DOHH2 (cell line): ENCODE data around the gene ERC2.

Experiments
- H3F3A ChIP-seq: fragments of 200-600 bp; sonication (generic), shearing (Covaris generic); 2 replicates; pipeline ENCODE4 v1.6.0; 2016; ENCODE audit warnings: antibody characterized with exemption, mild to moderate bottlenecking; ENCODE audit not compliant: control insufficient read depth, insufficient read depth
- H3K27ac ChIP-seq: fragments of 200-600 bp; sonication (generic); 2 replicates; pipeline ENCODE4 v1.5.1; 2014; ENCODE audit warnings: low read depth, mild to moderate bottlenecking, low read length, moderate library complexity
- H3K27me3 ChIP-seq: fragments of 200-600 bp; sonication (generic); 2 replicates; pipeline ENCODE4 v1.6.1; 2014; ENCODE audit warnings: mild to moderate bottlenecking, low read length, mixed read lengths; ENCODE audit not compliant: control insufficient read depth
- H3K36me3 ChIP-seq: fragments of 200-600 bp; sonication (generic); 2 replicates; pipeline ENCODE4 v1.6.1; 2014; ENCODE audit warnings: mild to moderate bottlenecking, low read length, moderate library complexity, mixed read lengths; ENCODE audit not compliant: control insufficient read depth
- H3K4me1 ChIP-seq: fragments of 200-600 bp; sonication (generic); 2 replicates; pipeline ENCODE4 v1.6.1; 2014; ENCODE audit warnings: mild to moderate bottlenecking, low read length, mixed read lengths; ENCODE audit not compliant: control insufficient read depth
- H3K4me2 ChIP-seq: fragments of 200-600 bp; sonication (generic); 2 replicates; pipeline ENCODE4 v1.6.0; 2014; ENCODE audit warnings: mild to moderate bottlenecking, low read length, moderate library complexity
- H3K4me3 ChIP-seq: fragments of 200-600 bp; sonication (generic); 2 replicates; pipeline ENCODE4 v1.5.1; 2014; ENCODE audit warnings: mild to moderate bottlenecking, low read length, mixed read lengths
- H3K79me2 ChIP-seq: fragments of 200-600 bp; sonication (generic); 2 replicates; pipeline ENCODE4 v1.6.1; 2014; ENCODE audit warnings: mild to moderate bottlenecking, low read length, mixed read lengths; ENCODE audit not compliant: control insufficient read depth
- H3K9me2 ChIP-seq: fragments of 200-600 bp; sonication (generic); replicated peaks from 2 replicates; pipeline ENCODE4 v1.6.1; 2014; ENCODE audit warnings: mild to moderate bottlenecking, low read length, mixed read lengths; ENCODE audit not compliant: control insufficient read depth
- H3K9me3 ChIP-seq: fragments of 200-600 bp; sonication (generic); 2 replicates; pipeline ENCODE4 v1.6.1; 2014; ENCODE audit warnings: antibody characterized with exemption, low read length, mixed read lengths; ENCODE audit not compliant: control insufficient read depth, insufficient read depth
- H4K20me1 ChIP-seq: fragments of 200-600 bp; sonication (generic); 2 replicates; pipeline ENCODE4 v1.6.0; 2014; ENCODE audit warnings: low read depth, mild to moderate bottlenecking, antibody characterized with exemption, low read length, moderate library complexity; ENCODE audit not compliant: control insufficient read depth, insufficient read depth
- CTCF ChIP-seq: fragments of 200-600 bp; sonication (generic); IDR thresholded peaks from one replicate; pipeline ENCODE4 v1.5.1; 2014; ENCODE audit warnings: antibody characterized with exemption, mild to moderate bottlenecking, low read depth, low read length; ENCODE audit not compliant: poor library complexity, severe bottlenecking
- EZH2phosphoT487 ChIP-seq: fragments of 200-600 bp; sonication (generic); IDR thresholded peaks from 2 replicates; pipeline ENCODE4 v1.6.1; 2017; ENCODE audit warnings: borderline replicate concordance, mild to moderate bottlenecking, antibody characterized with exemption, low read length, moderate library complexity, mixed read lengths

Gene ERC2

GRCh38 chr3:56157693-56158362, 310.4 kb downstream of the ERC2 start:
- Histone ChIP-seq H3K27ac (no peak overlapping the region), H4K20me1 (no peaks in the 10 kb centered on the region), H3K4me3 (no peak overlapping the region), H3K79me2 (no peaks in the 10 kb centered on the region), H3K4me2 (no peak overlapping the region), H3K9me2 (no peaks in the 10 kb centered on the region), H3K36me3 (no peaks in the 10 kb centered on the region), H3K4me1 (no peaks in the 10 kb centered on the region; the same call in 1 of the 2 replicates), H3K9me3 (no peaks in the 10 kb centered on the region), H3F3A (no peaks in the 10 kb centered on the region), H3K27me3 (no peaks in the 10 kb centered on the region)
- TF ChIP-seq EZH2phosphoT487 = no peak
- TF ChIP-seq CTCF = no peak

- Histone ChIP-seq H3K4me2 (no peak overlapping the region), H3K4me3 (no peak overlapping the region), H3K4me1 (no peaks in the 10 kb centered on the region; the same call in 1 of the 2 replicates), H3K9me3 (no peaks in the 10 kb centered on the region), H3K27me3 (no peaks in the 10 kb centered on the region), H3K79me2 (no peaks in the 10 kb centered on the region), H3F3A (no peaks in the 10 kb centered on the region), H3K9me2 (no peaks in the 10 kb centered on the region), H3K36me3 (no peaks in the 10 kb centered on the region), H4K20me1 (no peaks in the 10 kb centered on the region), H3K27ac (no peak overlapping the region)
- TF ChIP-seq EZH2phosphoT487 (no peak), CTCF (no peak)
Observed at GRCh38 chr3:56154297-56154696, 314.0 kb downstream of the ERC2 start.

GRCh38 chr3:56147354-56147753, 320.9 kb downstream of the ERC2 start:
- no peaks in the 10 kb centered on the region for H3K79me2 ChIP-seq
- H3K27ac ChIP-seq = no peak overlapping the region
- no peaks in the 10 kb centered on the region for H3F3A ChIP-seq
- TF ChIP-seq CTCF (no peak), EZH2phosphoT487 (no peak)
- no peaks in the 10 kb centered on the region for H3K9me2 ChIP-seq
- H3K27me3 ChIP-seq = no peaks in the 10 kb centered on the region; the same call in 1 of the 2 replicates
- H3K36me3 ChIP-seq = no peaks in the 10 kb centered on the region
- no peaks in the 10 kb centered on the region for H3K4me1 ChIP-seq
- H3K4me3 ChIP-seq = no peak overlapping the region
- H4K20me1 ChIP-seq = no peaks in the 10 kb centered on the region
- no peak overlapping the region for H3K4me2 ChIP-seq
- H3K9me3 ChIP-seq = no peaks in the 10 kb centered on the region; the same call in 1 of the 2 replicates
